Panc1 (cell line): ENCODE results near the gene DMBT1.

Source experiments
- CTCF ChIP-seq: fragments of 450-650 bp; IDR thresholded peaks from 2 replicates; pipeline ENCODE4 v1.5.1; 2017; ENCODE audit warnings: mild to moderate bottlenecking
- POLR2AphosphoS5 ChIP-seq: IDR thresholded peaks from 2 replicates; pipeline ENCODE4 v1.6.1; 2012; ENCODE audit warnings: mild to moderate bottlenecking, low read depth, low read length, moderate library complexity
- SIN3A ChIP-seq: IDR thresholded peaks from 2 replicates; pipeline ENCODE4 v1.6.1; 2012; ENCODE audit warnings: low read depth, mild to moderate bottlenecking, low read length, moderate library complexity, borderline replicate concordance; ENCODE audit not compliant: insufficient read depth
- TCF7L2 ChIP-seq: IDR thresholded peaks from 2 replicates; pipeline ENCODE4 v1.6.1; 2011; ENCODE audit warnings: mild to moderate bottlenecking, low read depth, low read length, inconsistent platforms
- TF ChIP-seq, protein P1 (sequence below), 2 experiments: IDR thresholded peaks; 2 replicates each; pipeline ENCODE4 v1.6.1; 2011 to 2012; ENCODE audit warnings: low read depth in 2 of 2, control low read depth in 1 of 2, low read length in 1 of 2, mild to moderate bottlenecking in 1 of 2, moderate library complexity in 1 of 2; ENCODE audit not compliant: insufficient read depth in 1 of 2

DNA sequence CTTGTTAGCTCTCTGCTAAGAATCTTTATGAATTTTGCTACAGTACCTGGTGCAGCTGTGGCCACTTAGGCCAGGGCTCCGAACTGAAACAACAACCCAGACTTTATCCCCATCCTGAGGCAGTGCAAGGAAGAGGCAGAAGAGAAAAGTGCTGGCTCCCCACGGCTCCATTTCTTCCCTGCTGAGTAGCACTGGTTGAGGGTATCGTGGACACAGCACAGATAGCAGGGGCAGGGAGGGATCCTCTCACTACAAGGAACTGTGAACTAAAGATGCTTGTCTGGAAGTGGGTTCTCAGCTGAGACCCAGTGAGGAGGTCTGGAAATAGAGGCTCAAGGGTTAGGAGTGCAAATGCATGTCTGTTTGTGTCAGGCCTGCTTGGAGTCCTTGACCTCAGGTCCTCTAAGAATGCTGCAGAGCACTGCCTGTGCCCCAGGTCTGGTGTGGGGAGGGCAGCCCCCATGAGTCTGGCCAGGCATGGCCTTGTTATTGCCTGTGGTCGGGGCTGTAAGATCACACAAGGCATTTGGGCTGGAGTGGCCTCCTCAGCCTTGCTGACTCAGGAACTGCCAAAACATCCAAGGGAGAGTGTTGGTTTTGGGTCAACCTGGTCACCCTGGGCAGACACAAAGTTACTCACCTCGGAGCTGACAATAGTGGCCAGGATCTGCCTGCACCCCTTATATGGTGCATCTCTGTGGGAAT lies 58.1 kb downstream of the DMBT1 start:
- TF ChIP-seq CTCF (no peak), POLR2AphosphoS5 (no peak), SIN3A (no peak), TCF7L2 (no peak)
- TF ChIP-seq, protein P1, sequence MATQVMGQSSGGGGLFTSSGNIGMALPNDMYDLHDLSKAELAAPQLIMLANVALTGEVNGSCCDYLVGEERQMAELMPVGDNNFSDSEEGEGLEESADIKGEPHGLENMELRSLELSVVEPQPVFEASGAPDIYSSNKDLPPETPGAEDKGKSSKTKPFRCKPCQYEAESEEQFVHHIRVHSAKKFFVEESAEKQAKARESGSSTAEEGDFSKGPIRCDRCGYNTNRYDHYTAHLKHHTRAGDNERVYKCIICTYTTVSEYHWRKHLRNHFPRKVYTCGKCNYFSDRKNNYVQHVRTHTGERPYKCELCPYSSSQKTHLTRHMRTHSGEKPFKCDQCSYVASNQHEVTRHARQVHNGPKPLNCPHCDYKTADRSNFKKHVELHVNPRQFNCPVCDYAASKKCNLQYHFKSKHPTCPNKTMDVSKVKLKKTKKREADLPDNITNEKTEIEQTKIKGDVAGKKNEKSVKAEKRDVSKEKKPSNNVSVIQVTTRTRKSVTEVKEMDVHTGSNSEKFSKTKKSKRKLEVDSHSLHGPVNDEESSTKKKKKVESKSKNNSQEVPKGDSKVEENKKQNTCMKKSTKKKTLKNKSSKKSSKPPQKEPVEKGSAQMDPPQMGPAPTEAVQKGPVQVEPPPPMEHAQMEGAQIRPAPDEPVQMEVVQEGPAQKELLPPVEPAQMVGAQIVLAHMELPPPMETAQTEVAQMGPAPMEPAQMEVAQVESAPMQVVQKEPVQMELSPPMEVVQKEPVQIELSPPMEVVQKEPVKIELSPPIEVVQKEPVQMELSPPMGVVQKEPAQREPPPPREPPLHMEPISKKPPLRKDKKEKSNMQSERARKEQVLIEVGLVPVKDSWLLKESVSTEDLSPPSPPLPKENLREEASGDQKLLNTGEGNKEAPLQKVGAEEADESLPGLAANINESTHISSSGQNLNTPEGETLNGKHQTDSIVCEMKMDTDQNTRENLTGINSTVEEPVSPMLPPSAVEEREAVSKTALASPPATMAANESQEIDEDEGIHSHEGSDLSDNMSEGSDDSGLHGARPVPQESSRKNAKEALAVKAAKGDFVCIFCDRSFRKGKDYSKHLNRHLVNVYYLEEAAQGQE (IDR thresholded peaks at IDR 0.05; ENCODE audit: insufficient read depth in 1 of 2, low read depth in 2 of 2, low read length in 1 of 2): no peak
